Endodermal cell (in vitro differentiated cells): ENCODE results near the gene OR6C1. TPM values are rescaled to one million over a fixed set of nuclear protein-coding genes. Genes with fewer than 3 reads are reported as not detected.
"Not testable (repeated sequence)": the region's sequence is repeated elsewhere in the genome, so short reads cannot be mapped to it uniquely, and the experiment has no call there.

Source experiments
- DNase-seq: peaks from one replicate; pipeline ENCODE4 v3.0.0-alpha.2; 2017
- H3K27ac ChIP-seq: 2 replicates; pipeline ENCODE4 v1.5.1; 2013; ENCODE audit warnings: mild to moderate bottlenecking, low read depth, low read length, moderate library complexity
- H3K27me3 ChIP-seq: 2 replicates; pipeline ENCODE4 v1.6.1; 2013; ENCODE audit warnings: mild to moderate bottlenecking, low read length, moderate library complexity; ENCODE audit not compliant: insufficient read depth, control insufficient read depth, poor library complexity, severe bottlenecking
- H3K36me3 ChIP-seq: 2 replicates; pipeline ENCODE4 v1.7.0; 2013; ENCODE audit warnings: mild to moderate bottlenecking, low read length, moderate library complexity; ENCODE audit not compliant: control insufficient read depth, insufficient read depth
- H3K4me1 ChIP-seq: one replicate; pipeline ENCODE4 v1.7.0; 2013; ENCODE audit warnings: low read length; ENCODE audit not compliant: control insufficient read depth, insufficient read depth
- H3K4me3 ChIP-seq: 2 replicates; pipeline ENCODE4 v1.5.1; 2013; ENCODE audit warnings: mild to moderate bottlenecking, low read length, moderate library complexity
- H3K9ac ChIP-seq: 2 replicates; pipeline ENCODE4 v1.6.1; 2013; ENCODE audit warnings: mild to moderate bottlenecking, low read length, moderate library complexity; ENCODE audit not compliant: poor library complexity, severe bottlenecking; ENCODE audit errors: extremely low read depth
- H3K9me3 ChIP-seq: 2 replicates; pipeline ENCODE4 v1.6.1; 2013; ENCODE audit warnings: mild to moderate bottlenecking, low read length, moderate library complexity; ENCODE audit not compliant: control insufficient read depth
- H3K27ac Mint-ChIP-seq: 2 replicates; pipeline ENCODE4 v1.8.0; 2020; ENCODE audit warnings: mixed read lengths
- H3K27me3 Mint-ChIP-seq: 2 replicates; pipeline ENCODE4 v1.8.0; 2021; ENCODE audit warnings: mild to moderate bottlenecking, mixed read lengths; ENCODE audit not compliant: insufficient read depth
- H3K36me3 Mint-ChIP-seq: 2 replicates; pipeline ENCODE4 v1.8.0; 2020; ENCODE audit warnings: low read depth, mixed read lengths
- H3K4me1 Mint-ChIP-seq: 2 replicates; pipeline ENCODE4 v1.8.0; 2020; ENCODE audit warnings: mixed read lengths
- H3K4me3 Mint-ChIP-seq: 2 replicates; pipeline ENCODE4 v1.8.0; 2020; ENCODE audit warnings: mild to moderate bottlenecking, moderate library complexity, mixed read lengths
- H3K9me3 Mint-ChIP-seq: 2 replicates; pipeline ENCODE4 v1.8.0; 2020; ENCODE audit warnings: mild to moderate bottlenecking, mixed read lengths
- CTCF ChIP-seq: fragments of 200-600 bp; sonication (generic); conservative IDR thresholded peaks from 2 replicates; pipeline ENCODE4 v1.5.0; 2021; ENCODE audit warnings: antibody characterized with exemption, mild to moderate bottlenecking
- WGBS, 2 experiments: methylation state at CpG; one replicate each; pipeline versions ENCODE4 v1.1.5 to v1.1.7; 2013; ENCODE audit warnings: missing lambda C conversion rate in 2 of 2, mixed read lengths in 1 of 2; ENCODE audit not compliant: insufficient coverage in 1 of 2, insufficient read length in 1 of 2; 5-methylcytosine and 5-hydroxymethylcytosine counted together
- total RNA-seq, 2 donors: library from RNA; stranded (reverse); fragmentation: NEBNext Ultra II Directional in 1 of 2; extraction: Animal tissue kit (Norgen Biotek cat#: 25700) in 1 of 2; gene quantifications; 2 replicates in 1 of 2; 3 replicates in 1 of 2; pipeline ENCODE4 v1.2.1, GENCODE V29; 2021

OR6C1 gene
- total RNA-seq, 2 donors from 2014 or later: not detected

GRCh38 chr12:55296469-55296868 is 17.7 kb upstream of the OR6C1 start, which contains the start of gene OR6C6:
OR6C6 (minus strand) TSS chr12:55296569; CDS start chr12:55295232, 1,337 bp downstream.
- WGBS, 2 experiments: 100% methylated on average over 1 of the region's 2 CpGs; no CpG with 5 or more reads in 1 of the 2 experiments
- no peaks in the 10 kb centered on the region for H3K4me1 ChIP-seq
- no peaks in the 10 kb centered on the region for H3K9me3 ChIP-seq
- no peaks in the 10 kb centered on the region for H3K36me3 ChIP-seq
- Mint-ChIP-seq H3K27me3 (no peaks in the 10 kb centered on the region), H3K27ac (no peak within 1 kb of the TSS), H3K4me3 (no peak within 1 kb of the TSS), H3K4me1 (no peaks in the 10 kb centered on the region), H3K9me3 (no peaks in the 10 kb centered on the region), H3K36me3 (no peaks in the 10 kb centered on the region)
- no peak within 1 kb of the TSS for H3K9ac ChIP-seq
- H3K27me3 ChIP-seq: no peaks in the 10 kb centered on the region
- TF ChIP-seq CTCF: no peak
- no peak within 1 kb of the TSS for H3K27ac ChIP-seq
- DNase-seq: no peak
- no peak within 1 kb of the TSS for H3K4me3 ChIP-seq

GRCh38 chr12:55320201-55320600 is 6.1 kb downstream of the OR6C1 start:
- 88 to 94% methylated on average over 2 to 4 of the region's 4 CpGs for WGBS, 2 experiments
- peaks cover 7% of the 10 kb centered on the region for H3K9me3 ChIP-seq
- no peak overlapping the region for H3K9ac ChIP-seq
- H3K27me3 Mint-ChIP-seq: no peaks in the 10 kb centered on the region
- no peak overlapping the region for H3K27ac Mint-ChIP-seq
- DNase-seq: no peak
- H3K9me3 Mint-ChIP-seq: no peaks in the 10 kb centered on the region
- H3K4me3 ChIP-seq: no peak overlapping the region
- TF ChIP-seq CTCF: no peak
- no peak overlapping the region for H3K4me3 Mint-ChIP-seq
- no peaks in the 10 kb centered on the region for H3K4me1 Mint-ChIP-seq
- no peak overlapping the region for H3K27ac ChIP-seq
- H3K4me1 ChIP-seq: no peaks in the 10 kb centered on the region
- no peaks in the 10 kb centered on the region for H3K36me3 ChIP-seq
- H3K36me3 Mint-ChIP-seq: no peaks in the 10 kb centered on the region
- H3K27me3 ChIP-seq: no peaks in the 10 kb centered on the region

GRCh38 chr12:55325801-55326200 is 11.7 kb downstream of the OR6C1 start:
- H3K4me1 Mint-ChIP-seq, H3K27me3 ChIP-seq, H3K27me3 Mint-ChIP-seq, H3K9me3 ChIP-seq, H3K9me3 Mint-ChIP-seq, DNase-seq, H3K4me3 Mint-ChIP-seq, H3K36me3 ChIP-seq, H3K4me3 ChIP-seq, H3K27ac ChIP-seq, H3K9ac ChIP-seq, H3K27ac Mint-ChIP-seq, H3K36me3 Mint-ChIP-seq, H3K4me1 ChIP-seq: not testable (repeated sequence)
- 95 to 100% methylated on average over 2 to 6 of the region's 6 CpGs for WGBS, 2 experiments

GRCh38 chr12:55330446-55330845 is 16.3 kb downstream of the OR6C1 start, which contains the start of gene OR6C3:
OR6C3 (plus strand) TSS chr12:55330746; CDS start chr12:55331701, 955 bp downstream.
- no peak for DNase-seq
- Histone ChIP-seq H3K9ac (no peak within 1 kb of the TSS), H3K9me3 (no peaks in the 10 kb centered on the region), H3K4me3 (no peak within 1 kb of the TSS), H3K27me3 (no peaks in the 10 kb centered on the region), H3K27ac (no peak within 1 kb of the TSS), H3K36me3 (no peaks in the 10 kb centered on the region), H3K4me1 (peaks cover 3% of the 10 kb centered on the region)
- no peaks in the 10 kb centered on the region for H3K36me3 Mint-ChIP-seq
- WGBS, 2 experiments: 83 to 92% methylated on average over 1 of the region's 1 CpG
- H3K9me3 Mint-ChIP-seq: no peaks in the 10 kb centered on the region
- H3K27me3 Mint-ChIP-seq: no peaks in the 10 kb centered on the region
- H3K4me3 Mint-ChIP-seq: no peak within 1 kb of the TSS
- H3K4me1 Mint-ChIP-seq: no peaks in the 10 kb centered on the region
- TF ChIP-seq CTCF: no peak
- H3K27ac Mint-ChIP-seq: no peak within 1 kb of the TSS
